NK-92 treated with Interleukin-12 subunit alpha and Interleukin-12 subunit beta, amount 100 ng/mL, for 24 hours (cell line): ENCODE measurements around the gene ZNF670.

Experiments used
- DNase-seq: peaks from one replicate; lab custom pipeline; 2025; lab: John Stamatoyannopoulos, UW

ZNF670 gene

DNA sequence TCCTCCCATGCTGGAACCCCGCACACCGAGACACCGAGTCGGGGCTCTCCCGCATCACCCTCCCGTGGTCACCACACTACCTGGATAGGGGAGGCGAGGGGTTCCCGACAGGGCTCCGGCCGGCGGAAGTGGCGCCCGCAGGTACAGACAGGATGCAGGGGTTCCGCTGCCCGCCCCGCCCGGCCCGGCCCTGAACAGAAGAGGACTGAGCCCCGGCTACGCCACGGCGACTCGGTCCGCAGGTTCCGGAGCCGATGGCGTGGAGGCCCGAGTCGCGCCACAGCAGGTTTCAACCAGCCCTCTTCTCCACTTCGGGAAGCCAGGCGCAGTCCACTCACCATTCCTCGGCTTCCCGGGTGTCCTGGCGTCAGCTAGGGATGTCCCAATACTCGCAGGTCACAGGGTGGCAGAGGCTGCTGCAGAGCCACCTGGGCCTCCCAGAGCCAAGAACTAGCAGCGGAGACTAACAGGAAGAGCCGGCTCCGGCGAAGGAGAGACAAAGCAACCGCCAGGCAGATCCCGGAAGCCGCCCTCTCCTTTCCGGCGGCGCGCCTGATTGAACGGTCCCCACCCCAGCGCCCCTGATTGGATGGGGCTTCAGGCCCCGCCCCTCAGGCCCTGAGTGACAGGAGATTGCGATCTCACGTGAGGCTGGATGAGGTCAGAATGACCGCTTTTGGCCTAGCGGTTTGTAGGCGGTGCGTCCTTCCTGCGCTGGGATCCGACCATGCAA is 25.4 kb upstream of the ZNF670 start, which contains the start of gene ZNF669:
TSS of gene ZNF669 (minus strand) at position 498 of the 733 bp plus-strand sequence. CDS start at position 341, 157 bp downstream.
- peak; percentile 79 for DNase-seq

DNA sequence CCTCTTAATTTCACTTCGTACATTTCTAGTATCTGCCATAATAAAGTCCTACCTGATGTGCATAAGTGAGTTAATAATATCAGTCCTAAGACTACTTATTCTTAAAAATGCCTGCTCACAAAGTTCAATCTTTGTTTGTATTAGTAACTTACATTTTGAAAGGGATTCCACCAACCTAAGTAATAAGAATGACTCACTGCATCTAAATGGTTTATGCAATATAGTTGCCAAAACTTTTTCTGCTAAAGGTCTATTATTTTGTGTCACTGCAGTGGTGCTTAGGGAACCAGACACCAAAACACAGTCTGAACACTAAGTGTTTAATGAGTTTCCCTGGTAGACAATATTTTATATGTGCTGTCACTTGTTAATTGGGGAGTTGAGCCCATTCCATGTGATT is 23.8 kb upstream of the ZNF670 start:
- no peak for DNase-seq

DNA sequence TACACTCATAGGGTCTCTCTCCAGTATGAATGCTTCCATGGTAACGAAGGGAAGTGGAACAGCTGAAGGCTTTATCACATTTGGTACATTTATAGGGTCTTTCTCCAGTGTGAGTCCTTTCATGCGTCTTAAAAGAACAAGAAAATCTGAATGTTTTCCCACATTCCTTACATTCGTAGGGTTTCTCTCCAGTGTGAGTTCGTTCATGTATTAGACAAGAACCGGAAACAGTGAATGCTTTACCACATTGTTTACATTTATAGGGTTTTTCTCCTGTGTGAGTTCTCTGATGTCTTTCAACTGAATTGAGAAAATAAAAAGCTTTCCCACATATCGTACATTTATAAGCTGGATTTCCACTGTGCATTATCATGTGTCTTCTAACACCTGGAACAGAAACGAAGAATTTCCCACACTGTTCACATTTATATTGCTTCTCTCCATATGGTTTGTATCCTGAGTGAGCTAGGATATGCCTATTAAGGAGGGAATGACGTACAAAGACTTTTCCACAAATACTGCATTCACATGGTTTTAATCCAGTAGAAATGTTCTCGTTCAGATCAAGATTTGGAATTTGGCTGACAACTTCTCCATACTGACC is 22.2 kb upstream of the ZNF670 start:
- no peak for DNase-seq

DNA sequence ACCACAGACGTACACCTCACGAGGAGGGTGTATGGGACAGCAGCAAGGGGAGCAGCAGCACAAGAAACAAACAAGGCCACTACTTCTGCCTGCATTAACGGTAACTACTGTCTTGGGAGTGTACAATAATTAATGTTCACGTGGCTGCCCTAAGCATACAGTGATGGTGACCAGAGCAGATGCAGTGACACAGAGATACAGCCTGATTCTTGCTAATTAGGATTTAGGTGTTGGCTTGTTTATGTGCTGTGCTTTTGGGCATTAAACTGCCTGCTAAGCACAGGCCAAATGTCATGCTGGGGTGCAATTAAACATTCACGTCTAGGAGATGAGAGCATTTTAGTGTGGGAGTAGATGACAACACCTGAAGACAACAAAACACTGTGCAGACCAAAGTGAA is 18.3 kb upstream of the ZNF670 start:
- no peak for DNase-seq

DNA sequence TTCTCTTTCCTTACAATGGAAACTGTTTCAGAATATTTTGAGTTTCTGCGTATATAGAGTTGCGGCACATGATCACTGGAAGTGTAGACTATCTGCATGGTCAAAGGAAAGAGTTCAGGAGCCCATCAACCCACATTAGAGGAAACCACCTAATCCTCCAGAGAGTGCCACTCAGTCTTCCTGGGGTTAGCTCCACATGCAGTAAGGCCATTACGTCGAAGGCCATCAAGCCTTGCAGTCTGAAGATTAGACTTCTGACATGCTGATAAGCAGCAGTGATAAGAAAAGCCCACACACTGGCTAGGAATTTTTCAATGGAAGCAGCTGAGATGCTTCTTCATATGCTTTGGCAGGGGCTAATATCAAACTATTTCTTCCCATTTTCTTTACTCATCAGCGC is 17.9 kb upstream of the ZNF670 start:
- DNase-seq = no peak

DNA sequence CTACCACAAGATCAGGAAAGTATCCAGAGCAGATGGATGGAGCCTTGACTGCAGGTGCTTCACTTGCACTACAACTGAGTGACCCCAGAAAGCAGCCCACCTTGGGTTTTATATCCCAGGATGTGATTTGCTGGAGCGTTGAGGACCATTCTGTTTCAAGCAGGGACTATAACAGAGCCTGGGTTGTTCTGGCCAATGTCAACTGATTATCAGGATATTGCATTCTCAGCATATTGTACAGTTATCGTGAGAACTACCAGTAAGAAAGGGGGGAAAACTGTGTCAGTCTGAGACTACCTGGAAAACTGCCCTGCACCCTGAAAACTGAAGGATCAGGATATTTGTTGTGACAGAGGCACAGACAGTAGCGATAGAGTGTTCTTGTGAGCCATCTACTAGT is 17.5 kb upstream of the ZNF670 start:
- DNase-seq = no peak

DNA sequence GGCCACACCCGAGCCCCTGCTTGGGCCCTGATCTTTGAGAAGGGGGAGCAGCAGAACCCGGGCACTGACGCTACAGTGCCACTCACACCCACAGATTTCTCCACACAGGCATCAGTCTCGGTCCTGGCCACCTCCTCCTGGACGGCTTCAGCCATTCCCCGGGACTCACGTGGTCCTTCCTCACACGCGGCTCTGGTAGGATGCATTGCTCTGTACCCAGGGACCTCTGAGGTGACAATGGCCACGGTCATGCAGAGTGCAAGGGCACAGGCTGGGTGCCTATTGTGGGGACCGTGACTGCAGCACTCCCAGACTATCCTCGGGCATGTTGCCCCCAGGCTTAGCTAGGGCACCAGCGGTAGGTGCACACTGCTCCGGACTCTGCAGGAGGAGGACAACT is 11.8 kb upstream of the ZNF670 start:
- DNase-seq = no peak

DNA sequence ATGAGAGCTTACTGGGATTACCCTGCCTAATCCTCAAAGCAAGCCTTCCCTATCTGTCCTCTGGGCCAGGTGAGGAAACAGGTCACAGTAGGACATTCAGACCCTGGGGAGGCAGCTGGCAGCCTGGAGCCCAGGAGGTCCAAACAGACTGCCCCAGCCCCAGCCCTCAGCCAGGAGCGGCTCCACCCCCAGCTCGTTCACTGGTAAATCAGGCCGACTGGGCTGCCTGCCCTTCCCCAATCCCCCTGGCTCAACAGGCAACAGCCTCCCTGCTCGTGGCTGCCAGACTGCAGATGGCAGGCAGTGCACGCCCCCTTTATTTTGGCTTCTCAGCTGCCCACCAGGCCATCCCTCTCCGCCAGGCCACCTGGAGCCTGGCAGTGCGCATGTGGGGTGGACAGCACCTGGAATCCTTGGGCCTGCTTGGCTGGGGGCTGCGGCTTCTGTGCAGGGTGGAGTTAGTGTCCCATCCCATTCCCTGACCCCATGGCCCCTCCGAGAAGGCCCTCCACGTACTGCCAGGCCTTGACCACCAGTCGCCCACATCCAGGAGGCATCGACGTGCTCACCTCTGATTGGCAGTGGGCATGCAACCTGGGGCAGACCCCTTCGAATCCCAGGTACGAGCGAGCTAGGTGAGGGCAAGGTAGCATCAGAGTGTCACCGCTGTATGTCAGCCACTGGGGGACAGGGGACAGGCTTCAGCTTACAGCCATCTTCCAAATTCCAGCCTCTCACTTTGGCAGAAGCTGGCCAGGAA is 11.2 kb upstream of the ZNF670 start:
- DNase-seq = no peak

DNA sequence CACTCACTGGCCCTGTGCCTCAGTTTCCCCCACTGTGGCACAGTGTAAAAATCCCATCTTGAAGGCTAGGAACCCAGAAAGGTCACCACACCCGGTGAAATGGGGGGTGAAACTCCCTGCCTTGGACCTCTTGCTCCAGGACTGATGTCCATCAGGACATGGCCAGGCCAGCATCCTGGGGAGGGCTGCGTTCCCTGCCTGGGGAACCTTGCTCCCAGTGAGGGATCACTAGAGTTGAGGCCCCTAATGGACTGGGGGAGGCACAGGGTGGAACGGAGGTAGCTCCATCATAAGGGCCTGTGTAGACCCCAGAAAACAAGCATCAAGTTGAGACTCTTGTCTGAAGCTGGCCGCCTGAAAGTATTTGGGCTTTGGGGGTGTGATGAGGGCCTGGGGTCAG is 10.4 kb upstream of the ZNF670 start:
- no peak for DNase-seq

DNA sequence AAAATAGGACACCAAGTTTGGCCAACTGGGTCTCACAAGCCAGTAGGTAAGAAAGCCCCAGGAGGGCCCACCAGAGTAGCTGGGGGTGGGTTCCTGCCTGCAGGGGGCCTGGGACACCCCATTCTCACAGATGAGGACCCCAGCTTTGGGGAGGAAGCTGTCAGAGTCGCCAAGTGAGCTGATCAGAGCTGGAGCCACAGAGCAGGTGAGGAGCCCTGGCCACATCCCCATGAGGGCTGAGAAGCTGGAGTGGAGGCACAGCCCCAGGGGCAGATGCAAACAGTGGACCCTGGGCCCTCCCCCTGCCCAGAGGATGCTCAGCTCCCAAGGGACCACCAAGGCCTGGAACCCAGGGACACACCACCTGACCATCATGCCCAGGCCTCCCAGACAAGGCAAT is 8.6 kb upstream of the ZNF670 start:
- DNase-seq = no peak

DNA sequence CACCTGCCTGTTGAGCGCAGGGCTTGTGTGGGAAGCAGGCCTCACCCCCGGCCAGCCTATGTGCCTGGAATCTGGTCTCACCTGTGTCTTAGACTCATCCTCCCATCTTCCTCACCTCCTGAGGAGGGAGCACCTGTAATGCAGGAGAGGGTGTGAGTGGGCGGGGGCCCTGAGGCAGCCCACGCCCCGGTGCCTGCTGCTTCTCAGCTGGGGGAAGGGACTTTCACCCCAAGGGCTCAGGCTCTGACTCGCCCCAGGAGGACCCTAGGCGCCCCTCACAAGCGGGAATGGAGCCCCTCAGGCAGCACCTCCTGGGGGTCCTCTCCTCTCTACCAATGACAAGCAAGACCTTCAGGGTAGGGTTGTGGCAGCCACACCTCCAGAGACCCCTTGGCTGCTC is 6.7 kb upstream of the ZNF670 start:
- DNase-seq = no peak

DNA sequence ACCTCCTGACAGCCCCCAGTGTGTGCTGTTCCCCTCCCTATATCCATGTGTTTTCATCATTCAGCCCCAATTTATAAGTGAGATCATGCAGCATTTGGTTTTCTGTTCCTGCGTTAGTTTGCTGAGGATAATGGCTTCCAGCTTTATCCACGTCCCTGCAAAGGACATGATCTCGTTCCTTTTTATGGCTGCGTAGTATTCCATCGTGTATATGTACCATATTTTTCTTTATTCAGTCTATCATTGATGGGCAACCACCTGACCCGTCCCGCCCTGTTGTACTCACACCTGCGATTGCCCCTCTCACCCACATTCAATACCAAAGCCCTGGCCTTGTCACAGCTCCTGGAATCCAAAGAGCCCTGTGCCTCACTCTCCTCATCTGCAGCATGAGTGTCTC is 6.2 kb upstream of the ZNF670 start:
- no peak for DNase-seq

DNA sequence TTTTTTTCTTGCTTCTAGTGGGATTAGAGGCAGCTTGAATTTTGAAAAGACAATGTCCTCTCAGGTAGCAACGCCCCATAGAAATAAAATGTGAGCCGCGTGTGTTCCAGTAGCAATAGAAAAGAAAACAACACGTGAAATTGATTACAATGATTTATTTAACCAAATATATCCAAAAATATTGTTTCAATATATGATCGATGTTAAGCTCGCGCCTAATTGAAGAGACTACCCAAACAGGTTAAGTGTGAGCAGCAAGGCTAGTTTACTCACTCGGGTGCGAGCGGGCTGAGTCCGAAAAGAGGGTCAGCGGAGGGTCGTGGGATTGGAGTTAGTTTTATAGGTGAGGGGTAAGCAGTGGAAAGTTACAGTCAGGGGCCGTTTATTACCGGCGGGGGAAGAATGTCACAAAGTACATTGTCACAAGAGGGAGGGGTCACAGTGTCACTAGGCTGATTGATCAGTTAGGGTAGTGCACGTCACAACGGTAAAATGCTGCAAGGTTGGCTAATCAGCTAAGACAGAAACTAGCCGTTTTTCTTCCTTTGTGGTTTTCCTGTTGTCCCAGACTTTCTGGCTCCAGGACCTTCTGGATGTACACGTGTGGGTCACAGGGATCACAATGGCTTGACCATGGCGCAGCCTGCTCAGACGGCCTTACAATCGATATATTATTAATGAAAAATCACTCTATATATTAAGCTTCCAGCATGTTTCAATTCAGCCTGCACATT is 697 bp upstream of the ZNF670 start:
- DNase-seq = no peak

DNA sequence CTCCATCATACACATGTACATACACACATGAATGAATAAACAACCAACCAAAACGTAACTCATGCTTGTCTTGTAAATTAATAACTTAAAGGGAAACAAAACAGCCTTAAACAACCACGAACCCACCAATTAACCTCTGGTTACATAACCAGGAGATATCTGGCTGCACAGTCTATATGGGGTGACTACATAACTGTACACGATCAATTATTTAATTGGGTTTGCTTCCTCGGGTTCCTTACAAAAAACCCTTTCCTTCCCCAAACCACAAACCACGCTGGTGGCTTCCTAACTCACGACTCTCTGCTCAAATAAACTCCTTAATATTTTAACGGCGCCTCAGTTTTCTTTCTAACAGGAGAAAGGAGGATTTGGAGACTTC is 744 bp downstream of the ZNF670 start:
- no peak for DNase-seq

DNA sequence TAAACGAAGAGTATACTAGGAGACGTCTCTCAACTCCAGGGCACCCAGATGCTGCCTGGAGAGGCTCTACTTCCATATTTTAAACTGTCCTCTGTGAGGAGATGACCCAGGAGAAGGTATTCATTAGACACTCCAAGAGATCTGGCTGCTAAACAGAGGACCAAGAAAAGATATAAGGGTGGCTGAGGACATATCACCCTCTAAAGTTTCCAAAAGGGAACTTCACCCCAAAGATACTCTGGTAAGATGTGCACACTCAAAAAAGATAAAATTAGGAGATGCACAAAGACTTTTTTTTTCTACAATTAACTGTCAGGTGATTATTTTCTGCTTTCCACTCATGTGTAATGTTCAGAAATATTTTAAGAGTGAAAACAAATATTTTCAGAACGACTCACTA is 1.4 kb downstream of the ZNF670 start:
- no peak for DNase-seq

DNA sequence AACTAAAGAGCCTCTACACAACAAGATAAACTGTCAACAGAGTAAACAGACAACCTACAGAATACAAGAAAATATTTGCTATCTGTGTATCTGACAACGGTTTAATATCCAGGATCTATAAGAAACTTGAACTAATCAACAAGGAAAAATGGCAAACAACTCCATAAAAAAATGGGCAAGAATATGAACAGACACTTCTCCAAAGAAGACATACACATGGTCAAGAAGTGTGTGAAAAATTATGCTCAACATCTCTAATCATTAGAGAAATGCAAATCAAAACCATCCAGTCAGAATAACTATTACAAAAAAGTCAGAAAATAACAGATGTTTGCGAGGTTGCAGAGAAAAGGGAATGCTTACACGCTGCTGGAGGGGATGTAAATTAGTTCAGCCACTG is 8.0 kb downstream of the ZNF670 start:
- no peak for DNase-seq

DNA sequence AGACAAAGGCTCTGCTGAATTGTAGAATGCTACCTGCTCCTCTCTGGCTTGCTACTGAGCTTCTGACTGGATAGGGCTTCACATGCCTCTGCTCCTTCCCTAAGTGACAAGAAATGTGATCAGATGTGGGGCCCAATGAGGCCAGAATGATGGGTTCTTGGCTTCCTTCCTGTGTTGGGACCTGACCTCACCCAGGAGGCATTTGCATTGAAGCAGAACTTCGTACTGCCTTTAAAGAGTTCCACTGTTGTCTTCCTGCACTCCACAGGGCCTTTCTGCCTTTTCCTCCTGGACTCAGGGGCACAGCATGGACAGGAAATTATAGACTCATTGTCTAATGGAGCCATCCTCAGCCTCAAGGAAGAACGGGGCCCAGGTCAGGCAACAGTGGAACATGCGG is 14.3 kb downstream of the ZNF670 start:
- DNase-seq = no peak

DNA sequence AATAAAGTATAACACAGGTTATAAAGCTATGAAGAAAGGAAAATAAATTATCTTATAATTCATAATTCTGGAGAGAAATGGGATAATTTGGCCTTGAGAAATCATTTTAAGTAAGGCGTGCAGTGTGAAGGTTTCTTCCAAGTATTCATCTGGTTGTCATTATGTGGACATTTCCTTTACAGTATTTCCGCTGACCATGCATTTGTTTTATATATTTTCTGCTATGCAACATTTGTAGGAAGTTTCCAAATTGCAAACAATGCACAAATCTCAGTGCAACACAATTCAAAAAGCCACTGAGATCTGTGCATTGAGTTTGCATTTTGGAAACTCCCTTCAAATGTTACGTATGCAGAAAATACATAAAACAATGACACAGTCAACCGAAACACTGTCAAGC is 17.8 kb downstream of the ZNF670 start:
- DNase-seq = no peak

DNA sequence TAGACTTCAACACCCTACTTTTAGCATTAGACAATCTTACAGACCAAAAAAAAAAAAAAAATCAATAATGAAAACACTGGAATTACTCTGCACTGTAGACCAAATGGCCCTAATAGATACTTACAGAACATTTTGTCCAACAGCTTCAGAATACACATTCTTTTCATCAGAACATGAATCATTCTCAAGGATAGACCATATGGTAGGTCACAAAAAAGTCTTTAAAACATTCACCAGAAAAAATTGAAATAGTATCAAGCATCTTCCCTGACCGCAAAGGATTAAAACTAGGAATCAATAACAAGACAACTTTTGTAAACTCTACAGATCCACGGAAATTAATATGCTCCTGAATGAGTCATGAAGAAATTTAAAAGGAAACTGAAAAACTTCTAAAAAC is 22.5 kb downstream of the ZNF670 start:
- no peak for DNase-seq

DNA sequence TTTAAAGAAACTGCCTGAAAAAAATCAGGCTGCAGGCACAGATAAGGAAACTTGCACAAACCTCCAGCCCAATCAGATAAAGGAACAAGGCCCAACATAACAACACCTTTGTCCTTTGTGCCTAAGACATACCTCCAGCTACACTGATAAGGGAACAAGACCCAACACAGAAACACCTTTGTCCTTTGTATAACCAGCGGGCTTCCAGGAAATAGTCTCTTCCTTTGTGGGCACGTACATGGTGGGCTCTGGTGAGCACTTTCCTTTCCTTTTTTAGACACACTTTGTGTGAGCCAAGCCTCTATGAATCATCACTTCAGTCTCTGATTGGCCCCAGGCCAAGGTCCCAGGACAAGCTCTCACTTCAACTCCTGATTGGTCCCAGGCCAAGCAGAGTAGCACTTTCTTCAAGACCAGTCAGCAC is 23.6 kb downstream of the ZNF670 start:
- no peak for DNase-seq

DNA sequence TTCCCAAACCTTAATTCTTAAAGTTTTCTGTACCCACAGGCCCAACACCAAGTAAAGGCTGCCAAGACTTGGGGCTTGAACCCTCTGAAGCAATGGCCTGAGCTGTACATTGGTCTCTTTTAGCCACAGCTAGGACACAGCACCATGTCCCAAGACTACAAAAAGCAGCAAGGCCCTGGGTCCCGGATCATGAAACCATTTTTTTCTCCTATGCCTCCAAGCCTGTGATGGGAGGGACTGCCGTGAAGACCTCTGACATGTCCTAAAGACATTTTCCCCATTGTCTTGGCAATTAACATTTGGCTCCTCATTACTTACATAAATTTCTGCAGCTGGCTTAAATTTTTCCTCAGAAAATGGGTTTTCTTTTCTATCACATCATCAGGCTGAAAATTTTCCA is 30.9 kb downstream of the ZNF670 start:
- DNase-seq = no peak

DNA sequence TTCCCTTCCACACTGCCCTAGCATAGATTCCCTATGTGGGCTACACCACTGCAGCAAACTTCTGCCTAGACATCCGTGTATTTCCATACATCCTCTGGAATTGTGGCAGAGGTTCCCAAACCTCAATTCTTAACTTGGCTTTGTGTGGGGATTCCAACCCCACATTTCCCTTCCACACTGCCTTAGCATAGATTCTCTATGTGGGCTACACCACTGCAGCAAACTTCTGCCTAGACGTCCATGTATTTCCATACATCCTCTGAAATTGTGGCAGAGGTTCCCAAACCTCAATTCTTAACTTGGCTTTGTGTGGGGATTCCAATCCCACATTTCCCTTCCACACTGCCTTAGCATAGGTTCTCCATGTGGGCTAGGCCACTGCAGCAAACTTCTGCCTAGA is 31.4 kb downstream of the ZNF670 start:
- no peak for DNase-seq

DNA sequence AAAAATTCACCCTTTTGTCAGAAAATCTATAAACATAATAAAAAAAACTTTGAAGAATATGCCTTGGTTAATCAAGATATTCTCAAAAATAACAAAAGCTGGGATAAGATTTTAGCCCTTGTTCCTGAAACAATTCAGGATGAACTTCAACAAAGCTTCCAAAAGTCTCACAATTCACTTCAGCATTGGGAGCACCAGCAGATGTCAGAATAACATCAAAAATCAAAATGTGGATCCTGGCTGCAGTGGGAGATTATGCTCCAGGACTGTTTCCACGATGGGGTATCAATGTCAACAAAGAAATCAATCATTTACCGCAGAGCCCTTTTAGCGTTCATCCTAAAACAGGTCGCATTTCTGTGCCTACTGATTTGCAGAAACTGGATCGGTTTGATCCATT is 35.2 kb downstream of the ZNF670 start:
- DNase-seq = no peak
